ENCODE data around the gene SORBS2.

SORBS2 gene

DNA sequence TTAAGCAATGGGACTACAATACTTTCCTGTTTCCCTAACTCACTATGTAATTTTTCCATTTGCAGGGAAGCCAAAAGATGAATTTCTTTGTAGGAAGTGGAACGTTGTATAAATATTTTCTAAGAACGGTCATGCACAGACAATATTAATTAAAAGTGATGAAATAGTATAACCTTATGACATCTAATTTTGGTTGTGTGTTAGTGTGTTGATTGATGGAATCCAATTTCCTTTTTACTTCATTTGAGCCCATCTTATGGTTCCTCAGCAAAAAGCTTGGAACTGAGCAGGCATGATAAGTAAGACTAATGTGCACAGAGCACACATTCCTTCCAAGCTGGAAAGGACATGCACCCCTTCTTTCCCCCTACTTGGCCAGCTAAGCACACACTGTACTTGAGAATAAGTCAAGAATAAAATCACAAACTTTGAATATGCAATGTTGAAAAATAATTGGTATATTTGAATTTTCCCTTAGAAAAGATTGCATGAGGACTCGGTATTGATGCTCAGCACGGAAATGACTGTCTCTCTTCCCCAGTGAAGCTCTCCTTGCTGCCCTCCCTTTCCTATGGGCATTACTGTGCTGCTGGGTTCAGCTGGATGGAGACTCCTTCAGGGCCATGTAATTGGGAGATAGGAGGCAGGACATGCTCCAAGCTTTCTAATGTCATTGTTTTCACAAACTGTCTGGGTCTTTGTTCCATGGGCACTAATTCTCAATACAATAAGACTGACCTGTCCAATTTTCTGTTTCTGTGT, 257.4 kb downstream of the SORBS2 start:
- DNase-seq (ENCODE audit: low read depth, low spot score) = no peak

DNA sequence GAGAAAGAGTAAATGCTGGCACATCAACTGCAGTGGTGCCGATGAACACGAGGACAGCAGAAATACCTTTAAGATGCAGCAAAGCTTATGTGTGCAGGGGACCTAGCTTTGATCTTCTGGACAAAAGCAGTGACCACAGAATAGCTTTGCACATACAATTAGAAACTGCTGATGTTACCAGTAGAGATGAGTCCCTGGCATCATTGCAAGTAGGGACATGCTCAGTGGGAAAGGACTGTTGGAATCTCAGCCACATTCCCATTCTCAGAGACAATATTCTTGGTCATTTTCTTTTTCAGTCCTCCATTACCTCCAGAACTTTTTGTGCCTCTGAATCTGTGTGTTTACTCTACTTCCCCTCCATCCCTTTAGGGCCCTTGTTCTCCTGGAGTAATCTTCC, 259.7 kb downstream of the SORBS2 start:
- DNase-seq (ENCODE audit: low read depth, low spot score) = no peak

DNA sequence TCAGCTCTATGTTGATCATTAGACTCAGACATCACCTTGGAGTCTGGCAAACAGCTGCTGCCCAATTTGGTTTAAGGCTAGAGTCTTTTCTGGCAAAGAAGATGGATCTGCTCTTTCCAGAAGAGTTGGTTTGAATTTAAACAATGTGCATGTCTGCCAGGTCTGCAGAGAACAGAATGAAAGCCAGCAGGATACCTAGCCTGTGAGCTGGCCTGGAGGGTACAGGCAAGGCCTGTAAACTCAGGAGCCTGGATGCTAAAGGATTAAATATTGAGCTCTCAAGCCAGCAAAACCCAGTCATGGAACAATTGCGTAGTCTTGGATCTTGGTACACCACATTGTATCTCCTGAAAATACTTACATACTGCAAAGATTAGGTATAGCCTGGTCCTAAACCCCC, 261.1 kb downstream of the SORBS2 start:
- no peak for DNase-seq (ENCODE audit: low read depth, low spot score)

DNA sequence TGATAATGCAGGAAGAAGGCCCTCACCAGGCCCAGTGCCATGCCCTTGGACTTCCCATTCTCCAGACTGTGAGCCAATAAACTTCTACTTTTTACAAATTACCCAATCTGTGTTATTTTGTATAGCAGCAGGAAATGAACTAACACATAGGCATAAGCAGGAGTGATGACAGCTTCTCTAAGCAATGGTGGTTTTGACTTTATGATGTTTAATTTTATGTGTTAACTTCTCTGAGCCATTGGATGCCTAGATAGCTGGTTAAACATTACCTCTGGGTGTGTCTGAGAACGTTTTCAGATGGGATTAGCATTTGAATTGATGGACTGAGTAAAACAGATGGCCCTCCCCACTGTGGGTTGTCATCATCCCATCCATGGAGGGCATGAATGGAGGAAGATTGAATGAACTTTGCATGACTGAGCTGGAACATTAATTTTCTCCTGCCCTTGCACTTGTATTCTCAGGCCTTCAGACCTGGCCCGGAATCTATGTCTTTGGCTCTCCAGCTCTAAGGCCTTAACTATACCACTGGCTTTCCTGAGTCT, 262.8 kb downstream of the SORBS2 start:
- no peak for DNase-seq (ENCODE audit: low read depth, low spot score)

DNA sequence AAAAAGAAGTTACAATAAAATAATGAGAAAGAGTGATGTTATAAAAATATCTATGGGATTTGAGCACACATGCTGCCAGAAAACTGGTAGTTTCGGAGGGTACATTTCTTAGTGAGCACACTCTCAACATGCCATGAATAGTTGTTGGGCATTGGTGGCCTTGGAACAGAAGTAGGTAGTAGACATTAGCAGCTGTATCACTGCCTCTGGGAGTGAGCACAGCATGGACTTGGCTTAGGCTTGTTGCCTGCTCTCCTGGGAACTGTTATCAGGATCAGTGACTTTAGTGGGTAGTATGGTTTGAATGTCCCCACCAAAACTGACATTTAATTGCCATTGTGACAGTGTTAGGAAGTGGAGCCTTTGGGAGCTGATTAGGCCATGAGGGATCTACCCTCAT, 263.4 kb downstream of the SORBS2 start:
- no peak for DNase-seq (ENCODE audit: low read depth, low spot score)

DNA sequence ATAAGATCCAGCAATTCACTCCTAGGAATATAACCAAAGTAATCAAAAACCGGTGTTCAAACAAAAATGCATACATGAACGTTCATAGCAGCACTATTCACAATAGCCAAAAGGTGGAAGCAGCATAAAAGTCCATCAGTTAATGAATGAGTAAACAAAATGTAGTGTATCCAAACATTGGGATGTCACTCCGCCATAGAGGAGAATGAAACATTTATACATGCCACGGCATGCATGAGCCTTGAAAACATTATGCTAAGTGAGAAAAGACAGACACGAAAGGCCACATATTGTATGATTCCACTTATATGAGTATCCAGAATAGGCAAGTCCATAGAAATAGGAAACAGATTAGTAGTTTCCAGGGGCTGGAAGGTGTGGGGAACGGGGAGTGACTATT, 265.7 kb downstream of the SORBS2 start:
- DNase-seq (ENCODE audit: low read depth, low spot score) = no peak

DNA sequence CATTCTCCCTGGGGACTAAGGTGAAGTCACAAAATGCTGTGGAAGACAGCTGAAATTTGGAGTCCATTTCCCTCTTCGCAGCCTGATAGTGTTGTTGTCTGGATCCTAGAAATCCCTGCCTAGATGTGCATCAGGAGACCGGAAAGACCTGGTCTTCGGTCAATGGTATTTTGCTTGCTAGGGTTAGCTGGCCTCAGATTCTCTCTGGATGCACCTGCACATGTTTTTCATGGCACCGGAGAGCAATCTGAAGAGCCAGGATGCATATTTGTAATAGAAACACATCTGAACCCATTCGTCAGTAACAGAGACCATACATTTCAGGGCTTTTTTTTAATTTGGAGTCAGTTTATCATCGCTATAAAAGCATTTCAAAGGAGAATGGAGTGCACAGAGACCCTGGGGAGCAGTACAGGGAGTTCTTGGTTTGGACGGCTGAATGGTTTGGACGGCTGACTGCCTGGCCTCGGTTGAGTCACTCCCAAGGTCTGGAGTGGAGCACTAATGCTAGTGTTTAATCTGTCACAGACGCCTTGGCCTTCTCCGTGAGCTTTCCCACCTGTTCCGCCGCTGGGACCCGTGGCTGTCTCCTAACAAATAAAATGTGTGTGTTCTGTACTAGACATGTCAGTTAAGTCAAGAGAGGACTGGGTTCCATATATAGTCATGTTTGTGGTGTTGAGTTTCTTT, 269.2 kb downstream of the SORBS2 start:
- DNase-seq (ENCODE audit: low read depth, low spot score) = no peak

DNA sequence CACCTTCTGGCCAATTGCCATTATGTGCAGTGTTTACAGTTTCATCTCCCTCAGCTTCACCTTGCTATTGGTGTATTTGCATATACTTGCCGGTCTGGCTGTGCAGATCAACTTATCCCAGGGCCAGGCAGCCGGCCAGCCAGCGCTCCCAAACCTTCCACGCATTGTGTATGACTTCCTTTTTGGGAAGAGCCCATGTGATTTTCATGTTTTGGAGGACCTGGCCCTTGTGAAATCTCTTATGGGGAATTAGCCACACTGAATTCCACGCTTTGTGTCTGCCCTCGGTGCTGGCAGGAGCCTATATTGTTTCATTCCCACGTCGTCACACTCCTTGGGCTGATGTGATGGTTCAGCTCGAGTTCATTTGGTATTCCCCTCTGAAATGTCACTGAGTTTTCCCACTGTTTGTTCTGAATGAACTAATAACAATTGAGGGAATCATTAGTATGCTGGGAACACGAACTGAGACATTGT, 270.7 kb downstream of the SORBS2 start:
- DNase-seq (ENCODE audit: low read depth, low spot score) = no peak

DNA sequence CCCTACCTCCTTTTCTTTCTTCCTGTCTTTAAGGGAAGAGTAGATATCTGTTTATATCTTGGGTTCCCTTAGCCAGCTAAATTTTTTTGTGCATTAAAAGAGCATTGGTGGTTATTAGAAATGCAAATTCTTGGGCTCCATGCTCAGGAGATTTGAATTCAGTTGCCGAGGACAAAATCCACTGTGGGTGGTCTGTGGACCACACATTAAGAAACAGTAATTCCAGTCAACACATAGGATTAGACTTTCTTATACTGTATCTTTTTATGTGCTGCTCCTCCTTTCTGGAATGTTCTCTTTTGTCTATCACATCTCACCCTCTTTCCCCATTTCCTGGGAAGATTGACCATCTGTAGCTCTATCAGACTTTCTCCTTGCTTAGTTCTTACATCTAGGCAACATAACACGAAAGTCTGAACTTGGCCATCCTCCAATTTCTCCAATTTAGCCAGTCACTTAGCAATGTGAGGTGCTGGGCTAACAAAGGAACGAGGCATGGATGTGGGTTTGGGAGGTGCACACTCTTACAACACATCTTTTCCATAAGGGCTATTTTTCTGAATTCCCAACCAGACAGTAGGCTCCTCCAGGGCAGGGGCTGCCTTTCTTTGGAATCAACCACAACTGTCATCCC, 271.4 kb downstream of the SORBS2 start:
- DNase-seq (ENCODE audit: low read depth, low spot score) = no peak

DNA sequence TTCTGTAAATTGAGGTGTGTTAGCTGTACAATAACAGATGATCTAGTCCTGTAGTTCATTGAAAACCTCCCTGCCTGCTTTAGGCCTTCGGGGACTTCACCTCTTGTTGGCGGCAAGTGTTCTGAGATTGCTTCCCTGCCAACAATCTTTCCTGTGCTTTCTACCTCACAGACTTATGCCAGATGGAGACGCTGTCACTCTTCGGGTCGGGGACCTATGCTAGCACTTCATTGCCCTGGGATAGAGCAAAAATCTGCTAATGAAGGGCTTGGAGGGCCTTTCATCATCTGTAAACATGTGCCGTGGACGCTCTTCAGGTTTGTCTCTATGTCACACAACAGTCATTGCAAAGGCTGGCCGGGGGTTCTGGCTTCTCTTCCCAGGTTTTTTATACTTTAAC, 272.0 kb downstream of the SORBS2 start:
- no peak for DNase-seq (ENCODE audit: low read depth, low spot score)

DNA sequence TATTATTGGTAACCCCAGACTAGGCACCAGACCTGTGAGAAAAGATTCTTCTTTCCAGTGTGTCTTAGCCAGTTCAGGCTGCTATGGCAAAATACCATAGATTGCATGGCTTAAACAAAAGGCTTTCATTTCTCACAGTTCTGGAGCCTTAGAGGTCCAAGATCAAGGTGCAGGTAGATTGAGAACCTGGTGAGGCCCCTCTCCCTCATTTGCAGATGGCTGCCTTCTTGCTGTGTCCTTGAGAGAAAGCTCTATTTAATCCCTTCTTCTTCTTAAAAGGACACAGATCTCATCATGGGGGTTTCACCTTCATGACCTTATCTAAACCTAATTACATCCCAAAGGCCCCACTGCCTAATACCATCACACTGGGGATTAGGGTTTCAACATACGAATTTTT, 273.2 kb downstream of the SORBS2 start:
- DNase-seq (ENCODE audit: low read depth, low spot score) = no peak

DNA sequence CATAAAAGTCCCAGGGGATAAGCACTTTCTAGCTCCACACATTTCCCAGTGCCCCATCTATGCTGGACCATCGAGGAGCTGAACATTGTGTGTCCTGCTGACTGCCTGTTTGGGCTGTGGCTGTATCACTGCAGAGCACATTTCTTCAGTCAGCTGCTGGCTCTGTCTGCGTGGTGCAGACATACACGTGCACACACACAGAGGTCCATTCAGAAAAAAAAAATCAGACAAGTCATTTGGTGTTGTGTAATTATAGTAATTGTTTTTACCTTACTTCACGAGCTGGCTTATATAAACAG, 275.6 kb downstream of the SORBS2 start:
- no peak for DNase-seq (ENCODE audit: low read depth, low spot score)

DNA sequence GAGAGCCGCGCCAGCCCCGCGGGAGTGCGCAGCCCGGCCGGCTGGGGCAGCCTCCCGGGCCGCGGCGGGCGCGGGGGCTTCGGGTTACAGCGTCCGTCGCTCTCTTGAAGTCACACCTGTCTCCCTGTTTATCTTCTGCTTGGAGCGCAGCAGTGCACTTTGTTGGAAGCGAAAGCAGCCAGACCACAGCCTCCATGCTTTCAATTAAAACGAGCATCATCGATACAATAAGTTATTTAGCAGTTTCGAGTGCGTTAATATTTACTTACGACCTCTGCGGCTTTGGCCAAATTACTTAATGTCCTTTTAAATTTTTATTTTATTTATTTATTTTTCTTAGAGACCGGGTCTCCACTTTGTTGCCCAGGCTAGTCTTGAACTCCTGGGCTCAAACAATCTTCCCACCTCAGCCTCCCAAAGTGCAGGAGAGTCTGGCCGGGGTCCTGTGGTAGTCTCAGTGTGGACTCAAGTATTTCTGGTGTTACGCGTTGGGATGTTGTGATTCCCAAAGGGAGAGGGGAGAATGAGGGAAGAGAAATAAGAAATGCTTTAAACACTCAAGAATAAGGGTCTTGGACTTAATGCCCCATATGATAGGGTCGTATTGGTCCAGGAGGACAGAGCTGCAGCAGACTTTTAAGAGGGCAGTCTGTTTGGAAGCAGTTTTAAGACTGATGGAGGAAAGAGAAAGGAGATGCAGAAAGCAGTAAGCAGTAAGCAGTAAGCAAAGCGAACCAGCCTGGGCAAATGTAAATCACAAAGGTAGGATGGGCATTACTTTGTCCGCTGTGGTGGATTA, 276.2 kb downstream of the SORBS2 start:
- no peak for DNase-seq (ENCODE audit: low read depth, low spot score)
